Neutrophil (primary cell): ENCODE results near the gene FOXK1.

Experiments
- H3K27ac ChIP-seq: fragments of 200-600 bp; sonication (generic); 2 replicates; pipeline ENCODE4 v1.5.1; 2016; ENCODE audit warnings: mild to moderate bottlenecking, moderate library complexity
- H3K27me3 ChIP-seq: fragments of 200-600 bp; sonication (generic); 2 replicates; pipeline ENCODE4 v1.6.0; 2016; ENCODE audit warnings: mild to moderate bottlenecking
- H3K36me3 ChIP-seq: fragments of 200-600 bp; sonication (generic); 2 replicates; pipeline ENCODE4 v1.5.1; 2017
- H3K4me1 ChIP-seq, 2 experiments: fragments of 200-600 bp in 1 of 2; sonication (generic) in 1 of 2; 1 replicate in 1 of 2; 2 replicates in 1 of 2; pipeline versions ENCODE4 v1.5.1 to v1.6.1; 2013 to 2016; ENCODE audit warnings: low read depth in 1 of 2, low read length in 1 of 2, mild to moderate bottlenecking in 1 of 2, moderate library complexity in 1 of 2; ENCODE audit not compliant: control insufficient read depth in 1 of 2, insufficient read depth in 1 of 2
- H3K4me3 ChIP-seq, 2 experiments: fragments of 200-600 bp in 1 of 2; sonication (generic) in 1 of 2; 1 replicate in 1 of 2; 2 replicates in 1 of 2; pipeline ENCODE4 v1.5.1; 2013 to 2016; ENCODE audit warnings: low read depth in 1 of 2, low read length in 1 of 2, mild to moderate bottlenecking in 1 of 2, moderate library complexity in 1 of 2
- H3K9me3 ChIP-seq: fragments of 200-600 bp; sonication (generic); 2 replicates; pipeline ENCODE4 v1.5.1; 2016
- CTCF ChIP-seq: fragments of 200-600 bp; sonication (generic); IDR thresholded peaks from 2 replicates; pipeline ENCODE4 v1.5.1; 2016; ENCODE audit warnings: antibody characterized with exemption

Gene FOXK1

GRCh38 chr7:4758111-4758510, 76.0 kb downstream of the FOXK1 start:
- Histone ChIP-seq H3K27ac (no peak overlapping the region), H3K27me3 (no peaks in the 10 kb centered on the region), H3K36me3 (peaks cover 86% of the 10 kb centered on the region), H3K4me1 (peaks cover 0 to 6% of the 10 kb centered on the region in 2 experiments), H3K9me3 (no peaks in the 10 kb centered on the region), H3K4me3 (no peak overlapping the region)
- TF ChIP-seq CTCF, result no peak

GRCh38 chr7:4758791-4759190, 76.7 kb downstream of the FOXK1 start:
- no peak for TF ChIP-seq CTCF
- peaks cover 93% of the 10 kb centered on the region for H3K36me3 ChIP-seq

GRCh38 chr7:4759211-4759610, 77.1 kb downstream of the FOXK1 start:
- Histone ChIP-seq H3K36me3 (peaks cover 97% of the 10 kb centered on the region), H3K4me3 (no peak overlapping the region), H3K27ac (no peak overlapping the region), H3K27me3 (no peaks in the 10 kb centered on the region), H3K9me3 (no peaks in the 10 kb centered on the region), H3K4me1 (no peaks in the 10 kb centered on the region)
- no peak for TF ChIP-seq CTCF

More at GRCh38 chr7:4758791-4759190, 76.7 kb downstream of the FOXK1 start:
- H3K4me1 ChIP-seq, result peaks cover 0 to 3% of the 10 kb centered on the region in 2 experiments
- no peak overlapping the region for H3K27ac ChIP-seq
- no peak overlapping the region for H3K4me3 ChIP-seq
- no peaks in the 10 kb centered on the region for H3K9me3 ChIP-seq
- no peaks in the 10 kb centered on the region for H3K27me3 ChIP-seq

- H3K9me3 ChIP-seq, result no peaks in the 10 kb centered on the region
- no peaks in the 10 kb centered on the region for H3K4me1 ChIP-seq
- TF ChIP-seq CTCF, result no peak
- H3K4me3 ChIP-seq, result no peak overlapping the region
- no peaks in the 10 kb centered on the region for H3K27me3 ChIP-seq
- H3K36me3 ChIP-seq, result peaks cover 98% of the 10 kb centered on the region
- no peak overlapping the region for H3K27ac ChIP-seq
These were observed 78.9 kb downstream of the FOXK1 start for GRCh38 chr7:4760952-4761351.

- TF ChIP-seq CTCF, result no peak
- Histone ChIP-seq H3K9me3 (no peaks in the 10 kb centered on the region), H3K27me3 (no peaks in the 10 kb centered on the region), H3K4me3 (no peak overlapping the region), H3K27ac (no peak overlapping the region), H3K36me3 (peaks cover 92% of the 10 kb centered on the region), H3K4me1 (no peaks in the 10 kb centered on the region)
These were observed 80.3 kb downstream of the FOXK1 start for GRCh38 chr7:4762121-4763055.
